ENCODE results near the gene SPON1.
A peak's percentile ranks its signal among the peaks of the same experiment; 100 is the strongest.

The SPON1 gene

DNA sequence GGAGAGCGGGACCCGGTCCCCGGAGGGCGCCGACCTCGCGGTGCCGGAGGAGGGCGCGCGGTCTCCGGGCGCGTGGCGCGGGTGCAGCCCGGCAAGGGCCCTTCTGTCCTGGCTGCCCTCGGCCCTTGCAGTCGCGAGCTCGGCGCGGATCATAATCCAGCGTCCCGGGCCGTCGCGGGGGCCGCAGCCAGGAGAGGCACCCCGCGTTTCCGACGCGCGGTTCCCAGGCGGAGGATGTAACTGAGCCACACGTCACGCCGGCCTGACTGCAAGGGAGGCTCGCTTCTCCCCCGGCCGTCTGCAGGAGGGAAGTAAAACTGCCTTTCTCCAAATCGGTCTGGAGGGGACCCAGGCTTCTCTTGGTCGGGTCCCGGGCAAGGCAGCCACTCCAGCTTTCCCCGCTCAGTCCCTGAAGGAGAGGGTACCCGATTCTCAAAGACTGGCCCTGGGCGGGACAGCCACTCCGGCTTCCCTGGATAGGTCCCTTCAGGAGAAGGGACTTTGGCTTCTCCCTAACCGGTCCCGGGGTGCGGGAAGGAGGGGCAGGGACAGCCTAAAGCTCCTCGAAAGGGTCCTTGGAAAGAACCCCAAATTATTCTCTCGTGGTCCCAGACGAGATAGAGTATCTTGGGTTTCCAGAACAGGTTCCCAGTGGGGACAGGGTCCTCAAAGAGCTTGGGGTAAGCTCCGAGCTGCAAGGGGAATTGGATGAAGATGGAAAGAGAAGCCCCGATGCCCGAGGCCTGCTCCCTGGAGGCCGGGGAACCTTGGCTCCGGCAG is 836 bp downstream of the SPON1 start:
- Histone ChIP-seq H3K4me3 (ENCODE audit: low read length in 2 of 2) (peak overlapping the region; percentile 83 to 91), H3K4me1 (ENCODE audit: control insufficient read depth, insufficient read depth, low read length) (peaks cover 37% of the 10 kb centered on the region), H3K36me3 (ENCODE audit: control insufficient read depth in 2 of 2, insufficient read depth in 2 of 2, low read length in 2 of 2) (no peaks in the 10 kb centered on the region), H3K9me3 (ENCODE audit: control insufficient read depth in 2 of 2, low read length in 2 of 2) (no peaks in the 10 kb centered on the region), H3K27me3 (ENCODE audit: control insufficient read depth in 1 of 2, insufficient read depth in 2 of 2, low read length in 2 of 2) (no peaks in the 10 kb centered on the region), H3K27ac (ENCODE audit: low read length) (peak overlapping the region; percentile 88), H3K9ac (ENCODE audit: low read length in 2 of 2) (peak overlapping the region; percentile 81 to 87)

- peaks cover 40% of the 10 kb centered on the region for H3K4me1 ChIP-seq (ENCODE audit: control insufficient read depth, insufficient read depth, low read length)
- no peaks in the 10 kb centered on the region for H3K9me3 ChIP-seq (ENCODE audit: control insufficient read depth in 2 of 2, low read length in 2 of 2)
- H3K27me3 ChIP-seq (ENCODE audit: control insufficient read depth in 1 of 2, insufficient read depth in 2 of 2, low read length in 2 of 2), result no peaks in the 10 kb centered on the region
- peak overlapping the region; percentile 81 to 87 for H3K9ac ChIP-seq (ENCODE audit: low read length in 2 of 2)
- no peaks in the 10 kb centered on the region for H3K36me3 ChIP-seq (ENCODE audit: control insufficient read depth in 2 of 2, insufficient read depth in 2 of 2, low read length in 2 of 2)
- H3K4me3 ChIP-seq (ENCODE audit: low read length in 2 of 2), result peak overlapping the region; percentile 83 to 91
- H3K27ac ChIP-seq (ENCODE audit: low read length), result peak overlapping the region; percentile 88
These were observed 1.6 kb downstream of the SPON1 start for GRCh38 chr11:13963949-13964770.

DNA sequence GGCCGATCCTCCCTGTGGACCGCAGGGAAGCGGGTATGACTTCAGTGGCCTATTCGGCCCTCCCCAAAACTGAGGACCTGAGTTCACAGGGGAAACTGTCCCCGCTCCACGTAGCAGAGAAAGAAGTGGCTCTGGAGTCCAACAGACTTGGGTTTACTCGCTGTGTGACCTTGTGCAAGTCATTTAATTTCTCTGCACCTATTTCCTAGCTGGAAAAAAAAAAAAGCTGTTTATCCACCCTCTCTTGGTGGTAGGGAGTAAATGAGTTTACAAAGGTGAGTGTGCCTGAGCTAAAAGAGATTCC is 2.2 kb downstream of the SPON1 start:
- Histone ChIP-seq H3K9ac (ENCODE audit: low read length in 2 of 2) (peak overlapping the region; percentile 58 to 81), H3K9me3 (ENCODE audit: control insufficient read depth in 2 of 2, low read length in 2 of 2) (no peaks in the 10 kb centered on the region), H3K27ac (ENCODE audit: low read length) (peak overlapping the region; percentile 88), H3K4me3 (ENCODE audit: low read length in 2 of 2) (peak overlapping the region; percentile 83 to 91), H3K4me1 (ENCODE audit: control insufficient read depth, insufficient read depth, low read length) (peaks cover 42% of the 10 kb centered on the region), H3K36me3 (ENCODE audit: control insufficient read depth in 2 of 2, insufficient read depth in 2 of 2, low read length in 2 of 2) (no peaks in the 10 kb centered on the region), H3K27me3 (ENCODE audit: control insufficient read depth in 1 of 2, insufficient read depth in 2 of 2, low read length in 2 of 2) (no peaks in the 10 kb centered on the region)

DNA sequence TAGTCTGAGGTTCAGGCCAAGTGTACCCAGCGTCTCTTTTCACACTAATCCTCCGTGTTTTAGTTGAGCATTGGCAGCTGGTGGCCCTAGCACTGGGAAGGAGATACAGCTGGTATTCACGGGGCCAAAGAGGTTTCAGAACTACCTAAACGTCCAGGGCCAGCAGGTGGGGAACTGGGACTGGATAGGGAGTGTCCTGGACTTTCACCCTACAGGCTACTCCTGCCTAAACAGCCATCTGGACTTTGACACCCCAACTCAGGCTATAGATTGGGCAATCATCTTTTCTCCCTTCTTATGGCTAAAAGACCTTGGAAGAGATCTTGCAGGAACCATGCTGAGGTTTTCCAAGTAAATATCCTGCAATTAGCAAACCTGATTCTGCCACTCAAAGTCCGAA is 2.8 kb downstream of the SPON1 start:
- Histone ChIP-seq H3K9me3 (ENCODE audit: control insufficient read depth in 2 of 2, low read length in 2 of 2) (no peaks in the 10 kb centered on the region), H3K4me1 (ENCODE audit: control insufficient read depth, insufficient read depth, low read length) (peaks cover 48% of the 10 kb centered on the region), H3K27me3 (ENCODE audit: control insufficient read depth in 1 of 2, insufficient read depth in 2 of 2, low read length in 2 of 2) (no peaks in the 10 kb centered on the region), H3K27ac (ENCODE audit: low read length) (peak overlapping the region; percentile 88), H3K4me3 (ENCODE audit: low read length in 2 of 2) (peak overlapping the region; percentile 83 to 91), H3K36me3 (ENCODE audit: control insufficient read depth in 2 of 2, insufficient read depth in 2 of 2, low read length in 2 of 2) (no peaks in the 10 kb centered on the region), H3K9ac (ENCODE audit: low read length in 2 of 2) (peak overlapping the region; percentile 37 to 81)

- Histone ChIP-seq H3K9ac (ENCODE audit: low read length in 2 of 2) (peak overlapping the region in 1 of 2 donors; percentile 34), H3K27me3 (ENCODE audit: control insufficient read depth in 1 of 2, insufficient read depth in 2 of 2, low read length in 2 of 2) (no peaks in the 10 kb centered on the region), H3K4me3 (ENCODE audit: low read length in 2 of 2) (peak overlapping the region; percentile 83 to 91), H3K36me3 (ENCODE audit: control insufficient read depth in 2 of 2, insufficient read depth in 2 of 2, low read length in 2 of 2) (no peaks in the 10 kb centered on the region), H3K4me1 (ENCODE audit: control insufficient read depth, insufficient read depth, low read length) (peaks cover 51% of the 10 kb centered on the region), H3K27ac (ENCODE audit: low read length) (peak overlapping the region; percentile 12), H3K9me3 (ENCODE audit: control insufficient read depth in 2 of 2, low read length in 2 of 2) (no peaks in the 10 kb centered on the region)
These were observed 3.5 kb downstream of the SPON1 start for GRCh38 chr11:13966013-13966412.

DNA sequence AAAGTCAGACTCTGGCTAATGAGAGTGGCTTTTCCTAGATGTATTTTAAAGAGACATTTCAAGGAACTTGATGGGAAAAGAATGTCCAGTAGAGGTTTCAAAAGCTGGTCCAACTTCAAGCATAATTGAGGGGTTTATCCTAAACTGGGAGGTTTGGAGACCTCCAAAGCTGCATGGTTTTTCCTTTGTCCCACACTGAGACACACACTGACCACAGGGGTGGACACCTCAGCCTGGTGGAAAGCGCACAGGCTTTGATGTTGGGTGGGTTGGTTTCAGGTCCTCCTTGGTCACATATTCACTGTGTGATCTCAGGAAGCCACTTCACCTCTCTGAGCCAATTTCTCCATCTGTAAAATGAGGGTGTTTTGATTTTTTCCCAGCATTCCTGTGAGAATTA is 4.0 kb downstream of the SPON1 start:
- peak overlapping the region; percentile 12 for H3K27ac ChIP-seq (ENCODE audit: low read length)
- H3K27me3 ChIP-seq (ENCODE audit: control insufficient read depth in 1 of 2, insufficient read depth in 2 of 2, low read length in 2 of 2), result no peaks in the 10 kb centered on the region

DNA sequence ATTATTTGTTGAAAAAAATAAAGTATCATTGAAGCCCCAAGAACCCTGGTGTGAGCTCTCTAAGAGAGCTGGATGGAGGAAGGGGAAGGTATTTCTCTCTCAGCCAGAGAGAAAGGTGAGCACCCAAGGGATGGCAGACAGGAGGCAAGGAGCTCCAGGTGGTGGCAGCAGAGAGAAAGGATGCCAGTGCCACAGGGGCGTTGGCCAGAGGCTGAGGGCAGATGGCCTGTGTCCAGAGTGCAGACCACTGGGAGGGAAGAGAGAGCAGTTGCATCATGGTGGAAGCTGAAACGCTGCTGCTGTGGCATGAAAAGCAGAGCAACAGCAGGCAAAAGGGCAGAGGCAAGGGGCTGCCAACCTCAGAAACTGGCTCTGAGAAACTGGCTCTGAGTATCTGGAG is 8.5 kb downstream of the SPON1 start:
- H3K36me3 ChIP-seq (ENCODE audit: control insufficient read depth in 2 of 2, insufficient read depth in 2 of 2, low read length in 2 of 2), result no peaks in the 10 kb centered on the region
- H3K4me3 ChIP-seq (ENCODE audit: low read length in 2 of 2), result no peak overlapping the region
- H3K27ac ChIP-seq (ENCODE audit: low read length), result peak overlapping the region; percentile 19
- no peaks in the 10 kb centered on the region for H3K9me3 ChIP-seq (ENCODE audit: control insufficient read depth in 2 of 2, low read length in 2 of 2)
- H3K27me3 ChIP-seq (ENCODE audit: control insufficient read depth in 1 of 2, insufficient read depth in 2 of 2, low read length in 2 of 2), result no peaks in the 10 kb centered on the region
- H3K9ac ChIP-seq (ENCODE audit: low read length in 2 of 2), result no peak overlapping the region
- peaks cover 61% of the 10 kb centered on the region for H3K4me1 ChIP-seq (ENCODE audit: control insufficient read depth, insufficient read depth, low read length)

More for the DNA sequence above, 4.0 kb downstream of the SPON1 start:
- Histone ChIP-seq H3K4me1 (ENCODE audit: control insufficient read depth, insufficient read depth, low read length) (peaks cover 54% of the 10 kb centered on the region), H3K9me3 (ENCODE audit: control insufficient read depth in 2 of 2, low read length in 2 of 2) (no peaks in the 10 kb centered on the region), H3K9ac (ENCODE audit: low read length in 2 of 2) (peak overlapping the region in 1 of 2 donors; percentile 34), H3K4me3 (ENCODE audit: low read length in 2 of 2) (peak overlapping the region in 1 of 2 donors; percentile 35), H3K36me3 (ENCODE audit: control insufficient read depth in 2 of 2, insufficient read depth in 2 of 2, low read length in 2 of 2) (no peaks in the 10 kb centered on the region)

- H3K4me1 ChIP-seq (ENCODE audit: control insufficient read depth, insufficient read depth, low read length), result peaks cover 58% of the 10 kb centered on the region
- H3K36me3 ChIP-seq (ENCODE audit: control insufficient read depth in 2 of 2, insufficient read depth in 2 of 2, low read length in 2 of 2), result no peaks in the 10 kb centered on the region
- H3K27me3 ChIP-seq (ENCODE audit: control insufficient read depth in 1 of 2, insufficient read depth in 2 of 2, low read length in 2 of 2), result no peaks in the 10 kb centered on the region
- no peak overlapping the region for H3K4me3 ChIP-seq (ENCODE audit: low read length in 2 of 2)
- no peaks in the 10 kb centered on the region for H3K9me3 ChIP-seq (ENCODE audit: control insufficient read depth in 2 of 2, low read length in 2 of 2)
- no peak overlapping the region for H3K9ac ChIP-seq (ENCODE audit: low read length in 2 of 2)
- H3K27ac ChIP-seq (ENCODE audit: low read length), result peak overlapping the region; percentile 47
These were observed 9.8 kb downstream of the SPON1 start for GRCh38 chr11:13972043-13972910.

GRCh38 chr11:13972944-13973343 is 10.4 kb downstream of the SPON1 start:
- Histone ChIP-seq H3K9me3 (ENCODE audit: control insufficient read depth in 2 of 2, low read length in 2 of 2) (no peaks in the 10 kb centered on the region), H3K4me1 (ENCODE audit: control insufficient read depth, insufficient read depth, low read length) (peaks cover 54% of the 10 kb centered on the region), H3K27ac (ENCODE audit: low read length) (peak overlapping the region; percentile 25), H3K9ac (ENCODE audit: low read length in 2 of 2) (no peak overlapping the region), H3K4me3 (ENCODE audit: low read length in 2 of 2) (no peak overlapping the region), H3K27me3 (ENCODE audit: control insufficient read depth in 1 of 2, insufficient read depth in 2 of 2, low read length in 2 of 2) (no peaks in the 10 kb centered on the region), H3K36me3 (ENCODE audit: control insufficient read depth in 2 of 2, insufficient read depth in 2 of 2, low read length in 2 of 2) (no peaks in the 10 kb centered on the region)

DNA sequence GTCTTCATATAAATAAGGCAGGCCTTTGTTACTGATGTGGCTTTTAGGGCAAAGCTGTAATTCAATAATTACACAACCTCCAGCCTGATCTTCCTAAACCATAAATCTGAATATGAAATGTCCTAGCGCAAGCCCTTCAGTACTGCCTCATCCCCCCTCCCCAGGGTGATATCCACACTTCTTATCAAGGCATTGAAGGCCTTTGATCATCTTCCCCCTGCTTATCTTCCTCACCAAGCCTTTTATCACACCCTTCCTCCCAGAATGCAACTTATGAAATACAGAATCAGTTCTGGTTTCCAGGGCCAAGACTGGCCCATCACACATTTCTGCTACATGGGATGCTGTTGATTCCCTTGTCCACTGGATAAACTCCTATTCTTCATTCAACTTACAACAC is 12.1 kb downstream of the SPON1 start:
- Histone ChIP-seq H3K9ac (ENCODE audit: low read length in 2 of 2) (no peak overlapping the region), H3K27me3 (ENCODE audit: control insufficient read depth in 1 of 2, insufficient read depth in 2 of 2, low read length in 2 of 2) (no peaks in the 10 kb centered on the region), H3K4me1 (ENCODE audit: control insufficient read depth, insufficient read depth, low read length) (peaks cover 56% of the 10 kb centered on the region), H3K4me3 (ENCODE audit: low read length in 2 of 2) (no peak overlapping the region), H3K27ac (ENCODE audit: low read length) (no peak overlapping the region), H3K9me3 (ENCODE audit: control insufficient read depth in 2 of 2, low read length in 2 of 2) (no peaks in the 10 kb centered on the region), H3K36me3 (ENCODE audit: control insufficient read depth in 2 of 2, insufficient read depth in 2 of 2, low read length in 2 of 2) (no peaks in the 10 kb centered on the region)
